Lower leg skin (tissue), 3 donors: ENCODE data around the gene TRIM13.

Experiments used
- CTCF ChIP-seq, 3 donors: fragments of 450-650 bp; IDR thresholded peaks; one replicate each; pipeline ENCODE4 v1.5.1; 2016; ENCODE audit warnings: antibody characterized with exemption in 3 of 3, mild to moderate bottlenecking in 3 of 3, moderate library complexity in 2 of 3
- POLR2A ChIP-seq, 2 donors: fragments of 450-650 bp; IDR thresholded peaks; one replicate each; pipeline ENCODE4 v1.6.1; 2016 to 2017; ENCODE audit warnings: antibody characterized with exemption in 2 of 2, mild to moderate bottlenecking in 1 of 2, moderate library complexity in 1 of 2

GRCh38 chr13:49993666-49994065 is 3.2 kb upstream of the TRIM13 start:
- TF ChIP-seq CTCF (IDR thresholded peaks at IDR 0.05) (no peak), POLR2A (IDR thresholded peaks at IDR 0.05) (no peak)
